GM21360 (cell line): Measurements from ENCODE around the gene APOBEC3F.
"Not testable (repeated sequence)": the region's sequence is repeated elsewhere in the genome, so short reads cannot be mapped to it uniquely, and the experiment has no call there.

Source experiments
- ATAC-seq: cut with Tn5 transposase; IDR thresholded peaks from one replicate; pipeline ENCODE4 v1.9.1; 2021; ENCODE audit warnings: mild to moderate bottlenecking, moderate library complexity; ENCODE audit not compliant: unreplicated experiment

Gene APOBEC3F

GRCh38 chr22:39068033-39068785, 27.5 kb downstream of the APOBEC3F start:
- ATAC-seq = no peak

GRCh38 chr22:39070186-39070585, 29.5 kb downstream of the APOBEC3F start:
- no peak for ATAC-seq

- ATAC-seq = not testable (repeated sequence)
These were observed 31.9 kb downstream of the APOBEC3F start for GRCh38 chr22:39072581-39072981.

GRCh38 chr22:39073981-39074380, 33.3 kb downstream of the APOBEC3F start:
- no peak for ATAC-seq

- not testable (repeated sequence) for ATAC-seq
These were observed 35.7 kb downstream of the APOBEC3F start for GRCh38 chr22:39076155-39077025.

GRCh38 chr22:39077026-39077840, 36.6 kb downstream of the APOBEC3F start, which contains the start of gene APOBEC3G:
TSS of gene APOBEC3G (plus strand) at chr22:39077275. CDS start at chr22:39077362, 87 bp downstream.
- ATAC-seq = peak; percentile 53

- ATAC-seq = not testable (repeated sequence)
These were observed 37.2 kb downstream of the APOBEC3F start for GRCh38 chr22:39077912-39078311.

GRCh38 chr22:39078329-39078728, 37.7 kb downstream of the APOBEC3F start:
- ATAC-seq = no peak

- ATAC-seq = not testable (repeated sequence)
These were observed 38.5 kb downstream of the APOBEC3F start for GRCh38 chr22:39079054-39079637.

GRCh38 chr22:39080052-39080762, 39.5 kb downstream of the APOBEC3F start:
- ATAC-seq = no peak

- ATAC-seq = no peak
These were observed 40.4 kb downstream of the APOBEC3F start for GRCh38 chr22:39081016-39081415.

- no peak for ATAC-seq
These were observed 40.9 kb downstream of the APOBEC3F start for GRCh38 chr22:39081598-39081997.

GRCh38 chr22:39083212-39084165, 42.8 kb downstream of the APOBEC3F start:
- no peak for ATAC-seq

- no peak for ATAC-seq
These were observed 44.0 kb downstream of the APOBEC3F start for GRCh38 chr22:39084666-39085065.

- ATAC-seq = no peak
These were observed 46.4 kb downstream of the APOBEC3F start for GRCh38 chr22:39087098-39087497.

GRCh38 chr22:39087881-39088684, 47.4 kb downstream of the APOBEC3F start:
- ATAC-seq = no peak

- no peak for ATAC-seq
These were observed 48.0 kb downstream of the APOBEC3F start for GRCh38 chr22:39088685-39089032.

- no peak for ATAC-seq
These were observed 49.3 kb downstream of the APOBEC3F start for GRCh38 chr22:39089928-39090327.
